HG02642 (cell line): ENCODE measurements around the gene CST8.

ENCODE experiments used
- ATAC-seq: cut with Tn5 transposase; IDR thresholded peaks from one replicate; pipeline ENCODE4 v1.9.1; 2021; ENCODE audit warnings: mild to moderate bottlenecking; ENCODE audit not compliant: unreplicated experiment, poor library complexity

Gene CST8

GRCh38 chr20:23515250-23515939 is 24.5 kb downstream of the CST8 start:
- no peak for ATAC-seq

GRCh38 chr20:23517719-23518118 is 26.8 kb downstream of the CST8 start:
- ATAC-seq: no peak

- ATAC-seq: no peak
These were observed 28.6 kb downstream of the CST8 start for GRCh38 chr20:23519556-23519955.

- no peak for ATAC-seq
These were observed 29.3 kb downstream of the CST8 start for GRCh38 chr20:23520185-23520584.

- no peak for ATAC-seq
These were observed 33.2 kb downstream of the CST8 start for GRCh38 chr20:23524146-23524545.

GRCh38 chr20:23526850-23527249 is 35.9 kb downstream of the CST8 start:
- ATAC-seq: no peak

GRCh38 chr20:23528867-23529431 is 38.0 kb downstream of the CST8 start:
- ATAC-seq: no peak

GRCh38 chr20:23530937-23531567 is 40.1 kb downstream of the CST8 start:
- no peak for ATAC-seq

GRCh38 chr20:23532533-23532932 is 41.6 kb downstream of the CST8 start:
- ATAC-seq: no peak

GRCh38 chr20:23533161-23533560 is 42.2 kb downstream of the CST8 start:
- no peak for ATAC-seq

- no peak for ATAC-seq
These were observed 44.1 kb downstream of the CST8 start for GRCh38 chr20:23534801-23535593.

- no peak for ATAC-seq
These were observed 45.5 kb downstream of the CST8 start for GRCh38 chr20:23536328-23536974.

GRCh38 chr20:23537030-23537429 is 46.1 kb downstream of the CST8 start:
- ATAC-seq: no peak

GRCh38 chr20:23540624-23541023 is 49.7 kb downstream of the CST8 start:
- ATAC-seq: no peak

GRCh38 chr20:23541330-23541729 is 50.4 kb downstream of the CST8 start:
- no peak for ATAC-seq

GRCh38 chr20:23541776-23542175 is 50.9 kb downstream of the CST8 start:
- ATAC-seq: no peak

- no peak for ATAC-seq
These were observed 51.9 kb downstream of the CST8 start for GRCh38 chr20:23542801-23543200.

- ATAC-seq: no peak
These were observed 53.2 kb downstream of the CST8 start for GRCh38 chr20:23544133-23544532.
